Muscle layer of colon (tissue), 2 donors: ENCODE measurements around the gene CPEB1.

Experiments
- H3K27ac ChIP-seq: one replicate; pipeline ENCODE4 v1.7.0; 2013; ENCODE audit warnings: low read depth, mild to moderate bottlenecking, low read length, moderate library complexity
- H3K27me3 ChIP-seq, 2 donors: one replicate each; pipeline ENCODE4 v1.7.0; 2013; ENCODE audit warnings: low read length in 2 of 2, mild to moderate bottlenecking in 2 of 2; ENCODE audit not compliant: insufficient read depth in 2 of 2, control insufficient read depth in 1 of 2
- H3K36me3 ChIP-seq: one replicate; pipeline ENCODE4 v1.7.0; 2013; ENCODE audit warnings: mild to moderate bottlenecking, low read length; ENCODE audit not compliant: insufficient read depth
- H3K4me1 ChIP-seq: one replicate; pipeline ENCODE4 v1.7.0; 2013; ENCODE audit warnings: mild to moderate bottlenecking, low read length; ENCODE audit not compliant: insufficient read depth
- H3K4me3 ChIP-seq, 2 donors: one replicate each; pipeline ENCODE4 v1.7.0; 2013; ENCODE audit warnings: low read length in 2 of 2, low read depth in 1 of 2, mild to moderate bottlenecking in 1 of 2, moderate library complexity in 1 of 2
- H3K9ac ChIP-seq: one replicate; pipeline ENCODE4 v1.7.0; 2013; ENCODE audit warnings: low read length
- H3K9me3 ChIP-seq: one replicate; pipeline ENCODE4 v1.7.0; 2013; ENCODE audit warnings: mild to moderate bottlenecking, low read length
- donor health status: abdominal sarcoma.
- donor health status: Adenocarcinoma of cecum.

CPEB1 gene

GRCh38 chr15:82664021-82664420 lies 16.9 kb upstream of the CPEB1 start:
- H3K4me1 ChIP-seq: no peaks in the 10 kb centered on the region
- H3K9me3 ChIP-seq: no peaks in the 10 kb centered on the region
- H3K27ac ChIP-seq: no peak overlapping the region
- H3K27me3 ChIP-seq: no peaks in the 10 kb centered on the region
- no peaks in the 10 kb centered on the region for H3K36me3 ChIP-seq
- no peak overlapping the region for H3K4me3 ChIP-seq
- no peak overlapping the region for H3K9ac ChIP-seq

- Histone ChIP-seq H3K9me3 (no peaks in the 10 kb centered on the region), H3K9ac (no peak overlapping the region), H3K27ac (no peak overlapping the region), H3K27me3 (no peaks in the 10 kb centered on the region), H3K36me3 (no peaks in the 10 kb centered on the region), H3K4me3 (no peak overlapping the region), H3K4me1 (no peaks in the 10 kb centered on the region)
Measured at GRCh38 chr15:82663186-82663600, 16.0 kb upstream of the CPEB1 start.

GRCh38 chr15:82662641-82663040 lies 15.5 kb upstream of the CPEB1 start:
- Histone ChIP-seq H3K9ac (no peak overlapping the region), H3K4me1 (no peaks in the 10 kb centered on the region), H3K36me3 (no peaks in the 10 kb centered on the region), H3K4me3 (no peak overlapping the region), H3K27me3 (no peaks in the 10 kb centered on the region), H3K27ac (no peak overlapping the region), H3K9me3 (no peaks in the 10 kb centered on the region)

GRCh38 chr15:82660378-82660777 lies 13.2 kb upstream of the CPEB1 start:
- no peaks in the 10 kb centered on the region for H3K27me3 ChIP-seq
- H3K27ac ChIP-seq: no peak overlapping the region

GRCh38 chr15:82656641-82657266 lies 9.6 kb upstream of the CPEB1 start:
- no peak overlapping the region for H3K4me3 ChIP-seq
- H3K27me3 ChIP-seq: no peaks in the 10 kb centered on the region
- no peak overlapping the region for H3K27ac ChIP-seq
- no peaks in the 10 kb centered on the region for H3K36me3 ChIP-seq
- no peaks in the 10 kb centered on the region for H3K4me1 ChIP-seq
- H3K9me3 ChIP-seq: no peaks in the 10 kb centered on the region
- no peak overlapping the region for H3K9ac ChIP-seq

More at GRCh38 chr15:82660378-82660777, 13.2 kb upstream of the CPEB1 start:
- Histone ChIP-seq H3K4me1 (no peaks in the 10 kb centered on the region), H3K9me3 (no peaks in the 10 kb centered on the region), H3K9ac (no peak overlapping the region), H3K4me3 (no peak overlapping the region), H3K36me3 (no peaks in the 10 kb centered on the region)

- Histone ChIP-seq H3K36me3 (no peaks in the 10 kb centered on the region), H3K27me3 (no peaks in the 10 kb centered on the region), H3K27ac (no peak overlapping the region), H3K4me3 (no peak overlapping the region), H3K4me1 (no peaks in the 10 kb centered on the region), H3K9me3 (no peaks in the 10 kb centered on the region), H3K9ac (no peak overlapping the region)
Measured at GRCh38 chr15:82655606-82656005, 8.4 kb upstream of the CPEB1 start.

GRCh38 chr15:82653483-82654168 lies 6.5 kb upstream of the CPEB1 start:
- Histone ChIP-seq H3K27me3 (no peaks in the 10 kb centered on the region), H3K36me3 (no peaks in the 10 kb centered on the region), H3K9me3 (no peaks in the 10 kb centered on the region), H3K27ac (no peak overlapping the region), H3K9ac (no peak overlapping the region), H3K4me3 (no peak overlapping the region), H3K4me1 (no peaks in the 10 kb centered on the region)

- no peaks in the 10 kb centered on the region for H3K9me3 ChIP-seq
- H3K27me3 ChIP-seq: peaks cover 0 to 14% of the 10 kb centered on the region in 2 donors
- no peak overlapping the region for H3K9ac ChIP-seq
- no peaks in the 10 kb centered on the region for H3K4me1 ChIP-seq
- H3K27ac ChIP-seq: no peak overlapping the region
- no peaks in the 10 kb centered on the region for H3K36me3 ChIP-seq
- no peak overlapping the region for H3K4me3 ChIP-seq
Measured at GRCh38 chr15:82651708-82652107, 4.5 kb upstream of the CPEB1 start.

- H3K27ac ChIP-seq: no peak overlapping the region
Measured at GRCh38 chr15:82650046-82650670, 3.0 kb upstream of the CPEB1 start.

GRCh38 chr15:82649226-82649999 lies 2.2 kb upstream of the CPEB1 start:
- H3K27ac ChIP-seq: no peak overlapping the region
- peaks cover 5% of the 10 kb centered on the region for H3K4me1 ChIP-seq
- no peaks in the 10 kb centered on the region for H3K9me3 ChIP-seq
- no peak overlapping the region for H3K9ac ChIP-seq
- H3K4me3 ChIP-seq: no peak overlapping the region
- no peaks in the 10 kb centered on the region for H3K36me3 ChIP-seq
- H3K27me3 ChIP-seq: peaks cover 0 to 23% of the 10 kb centered on the region in 2 donors

More at GRCh38 chr15:82650046-82650670, 3.0 kb upstream of the CPEB1 start:
- Histone ChIP-seq H3K4me1 (peaks cover 5% of the 10 kb centered on the region), H3K9ac (no peak overlapping the region), H3K36me3 (no peaks in the 10 kb centered on the region), H3K9me3 (no peaks in the 10 kb centered on the region), H3K27me3 (peaks cover 0 to 23% of the 10 kb centered on the region in 2 donors), H3K4me3 (no peak overlapping the region)
